ENCODE results near the gene BACH2. TPM values are rescaled to one million over a fixed set of nuclear protein-coding genes. Genes with fewer than 3 reads are reported as not detected.
"Not testable (repeated sequence)": the region's sequence is repeated elsewhere in the genome, so short reads cannot be mapped to it uniquely, and the experiment has no call there.

Gene BACH2
- total RNA-seq, 1 donor from 2014 or later: 11.9 TPM

DNA sequence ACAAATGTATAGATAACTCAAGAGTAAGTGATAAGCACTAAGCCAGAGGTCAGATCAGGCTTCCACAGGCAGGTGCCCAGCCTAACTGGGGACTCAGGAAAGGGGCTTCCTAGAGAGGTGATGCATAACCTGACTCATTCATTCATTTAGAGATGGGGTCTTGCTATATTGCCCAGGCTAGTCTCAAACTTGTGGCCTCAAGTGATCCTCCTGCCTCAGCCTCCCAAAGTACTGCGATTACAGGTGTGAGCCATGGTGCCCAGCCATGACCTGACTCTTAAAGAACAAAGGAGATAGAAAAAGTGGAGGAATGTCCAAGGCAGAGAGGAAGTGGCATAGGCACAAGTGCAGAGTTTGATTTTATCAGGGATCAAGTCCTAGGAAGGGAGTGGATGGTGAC is 360.5 kb downstream of the BACH2 start:
- no peak for DNase-seq

- DNase-seq: no peak
These were observed 361.8 kb downstream of the BACH2 start for GRCh38 chr6:89934685-89935366.

DNA sequence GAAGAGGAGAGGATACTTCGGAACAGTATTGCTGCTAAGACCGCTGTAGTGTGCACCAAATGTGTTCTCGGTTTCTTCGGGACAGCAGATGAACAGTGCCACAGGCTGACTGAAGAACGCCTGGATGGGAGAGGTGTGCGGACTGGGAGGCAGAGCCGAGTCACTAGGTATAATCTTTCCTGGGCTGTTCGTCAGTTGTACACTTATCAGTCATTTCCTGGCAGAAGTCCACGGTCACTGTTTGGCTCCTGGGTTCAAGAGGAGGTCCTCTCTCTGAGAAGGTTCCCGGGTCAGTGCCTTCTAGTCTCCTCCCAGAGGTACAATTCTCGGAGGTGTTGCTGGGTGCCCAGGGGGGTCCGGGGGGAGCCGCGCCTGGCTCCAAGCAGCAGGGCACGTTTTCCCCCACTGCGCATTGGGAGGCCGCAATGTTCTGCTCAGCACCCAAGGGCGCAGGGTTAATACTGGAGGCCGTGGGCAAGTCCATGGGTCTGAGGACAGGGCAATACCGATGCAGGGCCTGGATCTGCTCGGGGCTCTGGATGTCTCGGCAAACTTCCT is 364.3 kb downstream of the BACH2 start:
- DNase-seq: no peak

DNA sequence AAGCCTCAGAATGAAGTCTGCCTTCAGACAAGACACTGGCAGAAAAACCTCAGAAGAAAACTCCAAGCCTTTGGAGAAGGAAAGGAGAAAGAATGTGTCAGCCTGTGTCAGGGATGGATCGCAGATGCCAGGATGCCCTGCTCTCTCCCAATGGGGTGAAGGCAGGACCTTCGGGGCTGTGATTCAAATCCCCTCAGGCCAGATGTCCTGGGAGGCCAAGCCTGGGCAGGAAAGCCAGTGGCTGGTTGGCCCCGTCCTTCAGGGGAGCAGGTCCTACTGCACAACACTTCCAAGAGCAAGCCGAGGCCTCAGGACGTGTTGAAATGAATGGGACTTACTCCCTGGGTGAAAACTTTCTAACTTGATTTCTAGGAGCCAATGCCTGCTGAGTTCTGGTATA is 365.9 kb downstream of the BACH2 start:
- no peak for DNase-seq

GRCh38 chr6:89928604-89929003 is 368.0 kb downstream of the BACH2 start:
- no peak for DNase-seq

GRCh38 chr6:89927791-89928550 is 368.7 kb downstream of the BACH2 start:
- no peak for DNase-seq

- no peak for DNase-seq
These were observed 369.4 kb downstream of the BACH2 start for GRCh38 chr6:89927264-89927663.

- no peak for DNase-seq
These were observed 370.8 kb downstream of the BACH2 start for GRCh38 chr6:89925826-89926225.

GRCh38 chr6:89924231-89924630 is 372.4 kb downstream of the BACH2 start:
- DNase-seq: no peak

GRCh38 chr6:89921691-89922090 is 375.0 kb downstream of the BACH2 start:
- DNase-seq: no peak

DNA sequence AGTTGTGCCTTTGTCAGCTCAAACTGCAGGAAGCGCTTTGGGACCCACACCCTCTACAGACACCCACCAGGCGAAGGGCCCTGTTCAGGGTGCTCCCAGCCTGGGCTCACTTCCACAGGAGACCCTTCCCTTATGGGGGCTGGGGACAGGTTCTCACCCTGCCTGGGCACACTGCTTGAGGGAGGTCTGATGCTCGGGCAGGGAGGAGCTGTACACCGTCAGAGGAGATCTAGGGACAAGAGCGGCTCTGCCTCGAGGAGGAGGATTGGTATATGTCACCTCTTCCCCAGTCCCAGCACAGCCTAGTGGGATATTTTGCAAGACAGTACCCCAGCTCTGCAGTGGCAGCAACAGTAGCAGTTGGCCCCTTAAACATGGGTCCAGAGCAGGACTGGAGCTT is 375.4 kb downstream of the BACH2 start:
- no peak for DNase-seq

DNA sequence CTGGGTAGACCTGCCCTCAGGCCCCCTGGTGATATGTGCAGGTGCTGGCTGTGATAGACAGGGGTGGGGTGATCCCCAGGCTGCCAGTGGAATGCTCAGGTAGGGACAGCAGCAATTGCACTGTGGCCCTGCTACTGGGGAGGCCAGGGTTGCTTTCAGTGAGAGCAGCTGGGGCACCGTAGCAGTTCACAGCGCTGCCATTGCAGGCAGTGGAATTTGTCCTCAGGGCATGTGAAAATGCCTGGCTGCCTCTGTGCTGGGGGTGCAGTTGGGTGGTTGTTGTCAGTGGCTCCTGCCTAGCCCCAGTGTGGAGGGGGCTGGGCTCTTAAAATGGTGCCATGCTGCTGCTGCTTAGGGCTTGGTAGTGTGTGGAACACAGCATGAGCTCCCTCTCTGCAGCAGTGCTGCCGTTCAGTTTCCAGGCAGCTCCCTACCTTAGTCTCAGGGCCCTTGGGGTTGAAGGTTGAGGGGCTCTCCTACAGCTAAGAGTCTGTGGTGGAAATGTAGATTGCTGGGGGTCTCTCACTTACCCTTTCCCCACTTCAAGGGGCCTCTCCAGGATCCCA is 378.8 kb downstream of the BACH2 start:
- no peak for DNase-seq

- no peak for DNase-seq
These were observed 379.4 kb downstream of the BACH2 start for GRCh38 chr6:89917216-89917615.

DNA sequence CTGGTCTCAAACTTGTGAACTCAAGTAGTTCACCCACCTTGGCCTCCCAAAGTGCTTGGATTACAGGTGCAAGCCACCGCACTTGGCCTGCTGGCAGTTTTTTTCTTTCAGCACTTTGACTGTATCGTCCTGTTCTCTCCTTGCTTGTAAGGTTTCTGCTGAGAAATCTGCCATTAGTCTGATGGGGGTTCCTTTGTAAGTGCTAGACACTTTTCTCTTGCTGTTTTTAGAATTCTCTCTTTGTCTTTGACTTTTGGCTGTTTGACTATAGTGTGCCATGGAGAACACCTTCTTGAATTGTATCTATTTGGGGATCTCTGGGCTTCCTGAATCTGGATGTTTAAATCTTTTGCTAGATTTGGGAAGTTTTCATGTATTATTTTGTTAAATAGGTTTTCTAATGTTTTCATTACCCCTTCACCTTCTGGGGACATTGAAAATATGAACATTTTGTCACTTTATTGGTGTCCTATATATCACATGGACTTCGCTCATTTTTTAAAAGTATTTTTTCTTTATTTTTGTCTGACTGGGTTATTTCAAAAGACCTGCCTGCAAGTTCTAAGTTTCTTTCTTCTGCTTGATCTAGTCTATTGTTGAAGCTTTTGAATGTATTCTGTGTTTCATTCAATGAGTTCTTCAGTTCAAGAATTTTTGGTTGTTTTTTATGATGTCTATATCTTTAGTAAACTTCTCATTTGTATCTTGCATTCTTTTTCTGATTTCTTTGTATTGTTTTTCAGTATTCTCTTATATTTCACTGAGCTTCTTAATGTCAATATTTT is 380.3 kb downstream of the BACH2 start:
- no peak for DNase-seq

- no peak for DNase-seq
These were observed 385.8 kb downstream of the BACH2 start for GRCh38 chr6:89910902-89911240.

DNA sequence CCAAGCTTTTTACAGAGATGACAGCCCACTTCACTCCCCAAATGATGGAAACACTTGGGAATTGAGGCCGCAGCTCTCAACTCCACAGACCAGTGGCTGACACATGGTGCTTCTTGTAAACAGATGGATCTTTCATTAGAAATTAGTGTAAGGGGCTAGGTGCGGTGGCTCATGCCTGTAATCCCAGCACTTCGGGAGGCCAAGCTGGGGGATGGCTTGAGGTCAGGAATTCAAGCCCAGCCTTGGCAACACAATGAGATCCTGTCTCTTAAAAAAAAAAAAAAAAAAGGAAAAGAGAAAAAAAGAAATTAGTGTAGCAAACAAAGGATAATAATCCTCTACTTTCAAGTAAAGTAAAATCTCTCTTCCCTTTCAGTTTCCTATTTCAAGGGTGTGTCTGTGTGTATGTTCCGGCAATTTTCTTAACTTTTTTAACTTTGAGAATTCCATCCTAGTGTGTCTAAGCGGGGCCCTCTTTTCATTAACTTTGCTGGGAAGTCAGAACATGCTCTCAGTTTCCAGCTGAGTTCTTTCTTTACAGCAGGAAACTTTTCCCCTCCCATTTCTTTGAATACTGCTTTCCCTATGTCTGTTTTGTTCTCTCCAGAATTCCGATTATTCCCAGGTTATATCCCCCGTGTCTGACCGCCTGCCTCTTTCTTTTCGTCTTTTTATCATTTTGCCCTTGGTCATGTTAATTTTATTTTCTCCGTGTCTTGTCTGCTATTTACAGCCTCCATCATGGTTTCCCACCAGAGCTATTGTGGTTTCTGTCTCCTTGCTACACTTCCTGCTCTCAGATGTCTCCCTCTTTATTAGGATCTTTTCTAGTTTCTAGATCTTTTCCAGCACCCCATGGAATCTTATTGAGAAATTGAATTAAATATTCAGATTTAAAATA is 386.4 kb downstream of the BACH2 start:
- not testable (repeated sequence) for DNase-seq

- no peak for DNase-seq
These were observed 401.3 kb downstream of the BACH2 start for GRCh38 chr6:89895276-89895874.

DNA sequence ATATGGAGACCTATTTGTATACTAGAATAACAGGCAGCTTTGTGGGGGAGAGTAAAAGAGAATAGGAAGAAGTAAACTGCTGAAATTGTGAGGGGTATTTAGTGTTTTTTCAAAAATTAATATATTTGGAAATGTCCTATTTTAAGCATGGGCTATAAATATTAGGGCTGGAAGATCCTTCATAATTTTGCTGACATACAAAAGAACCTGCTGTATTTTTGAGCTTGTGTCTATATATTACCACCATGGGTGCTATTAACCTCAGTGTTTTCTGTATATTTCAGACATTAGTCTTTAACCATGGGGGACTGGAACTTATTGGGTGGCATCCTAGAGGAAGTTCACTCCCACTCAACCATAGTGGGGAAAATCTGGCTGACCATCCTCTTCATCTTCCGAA is 402.5 kb downstream of the BACH2 start, which contains the start of gene GJA10:
Gene GJA10 (plus strand): TSS at position 301 of the 400 bp plus-strand sequence. CDS start 0 bp downstream, at position 301.
- DNase-seq: no peak

DNA sequence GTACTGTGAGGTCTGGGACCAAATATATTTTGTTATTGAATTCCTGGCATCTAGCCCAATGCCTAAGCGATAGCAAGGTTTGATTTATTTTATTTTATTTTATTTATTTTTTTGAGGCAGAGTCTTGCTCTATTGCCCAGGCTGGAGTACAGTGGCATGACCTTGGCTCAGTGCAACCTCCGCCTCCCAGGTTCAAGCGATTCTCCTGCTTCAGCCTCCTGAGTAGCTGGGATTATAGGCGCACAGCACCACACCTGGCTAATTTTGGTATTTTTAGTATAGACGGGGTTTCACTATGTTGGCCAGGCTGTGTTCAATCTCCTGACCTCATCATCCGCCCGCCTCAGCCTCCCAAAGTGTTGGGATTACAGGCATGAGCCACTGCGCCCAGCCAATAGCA is 404.1 kb downstream of the BACH2 start:
- not testable (repeated sequence) for DNase-seq

GRCh38 chr6:89890845-89891528 is 405.7 kb downstream of the BACH2 start:
- not testable (repeated sequence) for DNase-seq
